HEK293T (cell line): ENCODE results near the gene TTC28.
"Not testable (repeated sequence)": the region's sequence is repeated elsewhere in the genome, so short reads cannot be mapped to it uniquely, and the experiment has no call there.

Source experiments
- CTCF ChIA-PET: fragments of 350-600 bp; formaldehyde crosslinking; extraction: SDS; loops from one replicate; lab custom pipeline; 2021; ENCODE audit warnings: antibody characterized with exemption, inconsistent platforms; lab: Yijun Ruan, JAX
- POLR2A ChIA-PET: fragments of 350-600 bp; formaldehyde crosslinking; extraction: SDS; loops from one replicate; lab custom pipeline; 2020; ENCODE audit warnings: antibody characterized with exemption, inconsistent platforms; lab: Yijun Ruan, JAX
- DNase-seq: peaks from one replicate; pipeline ENCODE4 v3.0.0; 2012; ENCODE audit warnings: mixed read lengths; ENCODE audit errors: extremely low spot score
- ARNT ChIP-seq: fragments of 450-650 bp; IDR thresholded peaks from 2 replicates; pipeline ENCODE4 v1.6.1; 2017; ENCODE audit warnings: mild to moderate bottlenecking
- BHLHE40 ChIP-seq: fragments of 450-650 bp; IDR thresholded peaks from 2 replicates; pipeline ENCODE4 v1.6.1; 2016; ENCODE audit warnings: mild to moderate bottlenecking, moderate library complexity, borderline replicate concordance
- CTBP1 ChIP-seq: fragments of 450-650 bp; IDR thresholded peaks from 2 replicates; pipeline ENCODE4 v1.6.1; 2016; ENCODE audit warnings: borderline replicate concordance
- ELF4 ChIP-seq: fragments of 450-650 bp; IDR thresholded peaks from 2 replicates; pipeline ENCODE4 v1.6.1; 2017; ENCODE audit warnings: antibody characterized with exemption
- FOXA1 ChIP-seq: fragments of 450-650 bp; IDR thresholded peaks from 2 replicates; pipeline ENCODE4 v1.6.1; 2016; ENCODE audit warnings: mild to moderate bottlenecking
- FOXK2 ChIP-seq: fragments of 450-650 bp; IDR thresholded peaks from 2 replicates; pipeline ENCODE4 v1.6.1; 2016; ENCODE audit warnings: mild to moderate bottlenecking
- FOXM1 ChIP-seq: fragments of 450-650 bp; IDR thresholded peaks from 2 replicates; pipeline ENCODE4 v1.6.1; 2017; ENCODE audit warnings: mild to moderate bottlenecking, borderline replicate concordance
- HDGF ChIP-seq: fragments of 450-650 bp; IDR thresholded peaks from 2 replicates; pipeline ENCODE4 v1.6.1; 2017; ENCODE audit warnings: antibody characterized with exemption, borderline replicate concordance
- L3MBTL2 ChIP-seq: fragments of 450-650 bp; conservative IDR thresholded peaks from 2 replicates; pipeline ENCODE4 v1.6.1; 2016; ENCODE audit warnings: mild to moderate bottlenecking
- LEF1 ChIP-seq: fragments of 450-650 bp; IDR thresholded peaks from 2 replicates; pipeline ENCODE4 v1.6.1; 2017; ENCODE audit warnings: mild to moderate bottlenecking, borderline replicate concordance
- NFRKB ChIP-seq: fragments of 450-650 bp; IDR thresholded peaks from 2 replicates; pipeline ENCODE4 v1.6.1; 2016; ENCODE audit warnings: mild to moderate bottlenecking, moderate library complexity
- SP1 ChIP-seq: fragments of 450-650 bp; IDR thresholded peaks from 2 replicates; pipeline ENCODE4 v1.6.1; 2017
- SUZ12 ChIP-seq: fragments of 450-650 bp; IDR thresholded peaks from 2 replicates; pipeline ENCODE4 v1.6.1; 2016; ENCODE audit warnings: mild to moderate bottlenecking
- TARDBP ChIP-seq: fragments of 450-650 bp; IDR thresholded peaks from 2 replicates; pipeline ENCODE4 v1.6.1; 2016
- ZNF384 ChIP-seq: fragments of 450-650 bp; IDR thresholded peaks from 2 replicates; pipeline ENCODE4 v1.6.1; 2016
- TF ChIP-seq, protein P1 (sequence below): fragments of 450-650 bp; IDR thresholded peaks from 2 replicates; pipeline ENCODE4 v1.6.1; 2016

TTC28 gene

DNA sequence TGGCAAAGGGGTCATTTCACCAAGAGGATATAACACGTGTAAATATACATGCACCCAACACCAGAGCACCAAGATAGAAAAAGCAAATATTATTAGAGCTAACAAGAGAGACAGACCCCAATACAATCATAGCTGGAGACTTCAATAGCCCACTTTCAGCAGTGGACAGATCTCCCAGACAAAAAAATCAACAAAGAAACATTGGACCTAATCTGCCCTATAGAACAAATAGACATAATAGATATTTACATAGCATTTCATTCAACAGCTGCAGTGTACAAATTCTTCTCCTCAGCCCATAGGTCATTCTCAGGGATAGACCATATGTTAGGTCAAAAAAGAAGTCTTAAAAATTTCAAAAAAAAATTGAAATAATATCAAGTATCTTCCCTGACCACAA lies 312.8 kb downstream of the TTC28 start:
- ChIA-PET CTCF (no interaction called here), POLR2A (no interaction called here)
- no peak for DNase-seq
- TF ChIP-seq BHLHE40 (no peak), ELF4 (no peak), L3MBTL2 (no peak), CTBP1 (no peak), NFRKB (no peak), LEF1 (no peak), HDGF (no peak), FOXM1 (no peak), TARDBP (no peak), FOXA1 (no peak), FOXK2 (no peak), ZNF384 (no peak), SUZ12 (no peak), ARNT (no peak), SP1 (no peak)
- TF ChIP-seq, protein P1, sequence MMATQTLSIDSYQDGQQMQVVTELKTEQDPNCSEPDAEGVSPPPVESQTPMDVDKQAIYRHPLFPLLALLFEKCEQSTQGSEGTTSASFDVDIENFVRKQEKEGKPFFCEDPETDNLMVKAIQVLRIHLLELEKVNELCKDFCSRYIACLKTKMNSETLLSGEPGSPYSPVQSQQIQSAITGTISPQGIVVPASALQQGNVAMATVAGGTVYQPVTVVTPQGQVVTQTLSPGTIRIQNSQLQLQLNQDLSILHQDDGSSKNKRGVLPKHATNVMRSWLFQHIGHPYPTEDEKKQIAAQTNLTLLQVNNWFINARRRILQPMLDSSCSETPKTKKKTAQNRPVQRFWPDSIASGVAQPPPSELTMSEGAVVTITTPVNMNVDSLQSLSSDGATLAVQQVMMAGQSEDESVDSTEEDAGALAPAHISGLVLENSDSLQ: no peak

DNA sequence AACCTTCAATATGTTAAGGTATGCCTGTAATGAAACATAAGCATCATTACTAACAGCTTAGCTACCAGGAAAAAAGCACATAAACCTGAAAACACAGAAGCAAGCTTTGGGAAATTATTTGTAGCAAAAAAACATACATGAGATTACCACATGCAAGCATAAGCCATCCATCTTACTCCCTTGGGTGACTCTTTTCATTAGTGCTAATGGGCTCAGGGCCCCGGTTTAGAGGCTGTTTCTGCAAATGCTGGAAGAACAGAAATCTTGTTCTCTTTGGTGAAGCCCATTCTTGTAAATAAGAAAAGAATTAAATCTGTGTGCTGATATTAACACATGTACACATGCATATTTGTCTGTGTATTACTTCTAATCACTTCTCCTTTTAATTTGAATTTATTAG lies 314.3 kb downstream of the TTC28 start:
- ChIA-PET POLR2A (no interaction called here), CTCF (no interaction called here)
- TF ChIP-seq ELF4: no peak
- no peak for TF ChIP-seq NFRKB
- TF ChIP-seq L3MBTL2: no peak
- TF ChIP-seq FOXK2: no peak
- TF ChIP-seq CTBP1: no peak
- no peak for DNase-seq

DNA sequence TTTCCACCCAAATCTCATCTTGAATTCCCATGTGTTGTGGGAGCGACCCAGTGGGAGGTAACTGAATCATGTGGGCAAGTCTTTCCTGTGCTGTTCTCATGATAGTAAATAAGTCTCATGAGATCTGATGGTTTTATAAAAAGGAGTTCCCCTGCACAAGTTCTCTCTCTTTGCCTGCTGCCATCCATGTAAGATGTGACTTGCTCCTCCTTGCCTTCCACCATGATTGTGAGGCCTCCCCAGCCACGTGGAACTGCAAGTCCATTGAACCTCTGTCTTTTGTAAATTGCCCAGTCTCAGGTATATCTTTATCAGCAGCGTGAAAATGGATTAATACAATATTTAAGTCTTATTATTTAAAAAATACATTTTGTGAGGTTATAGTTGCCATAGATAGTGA lies 315.5 kb downstream of the TTC28 start:
- POLR2A ChIA-PET, DNase-seq, CTCF ChIA-PET: not testable (repeated sequence)

DNA sequence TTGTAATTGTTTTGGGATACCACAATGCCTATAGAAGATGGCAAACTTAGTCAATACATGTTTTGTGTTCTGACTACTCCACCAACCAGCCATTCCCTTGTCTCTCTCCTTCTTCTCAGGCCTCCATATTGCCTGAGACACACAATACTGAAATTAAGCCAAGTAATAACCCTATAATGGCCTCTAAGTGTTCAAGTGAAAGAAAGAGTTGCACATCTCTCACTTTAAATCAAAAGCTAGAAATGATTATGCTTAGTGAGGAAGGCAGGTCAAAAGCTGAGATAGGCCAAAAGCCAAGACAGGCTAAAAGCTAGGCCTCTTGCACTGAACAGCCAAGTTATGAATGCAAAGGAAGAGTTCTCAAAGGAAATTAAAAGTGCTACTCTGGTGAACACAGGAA lies 318.7 kb downstream of the TTC28 start:
- POLR2A ChIA-PET: no interaction called here
- TF ChIP-seq, protein P1: no peak
- no peak for TF ChIP-seq ELF4
- TF ChIP-seq ZNF384: no peak
- no peak for TF ChIP-seq SP1
- no peak for TF ChIP-seq FOXM1
- TF ChIP-seq FOXK2: no peak
- no peak for TF ChIP-seq CTBP1
- TF ChIP-seq SUZ12: no peak
- no peak for TF ChIP-seq L3MBTL2
- TF ChIP-seq TARDBP: no peak
- no peak for TF ChIP-seq ARNT
- no peak for TF ChIP-seq LEF1
- no peak for TF ChIP-seq BHLHE40
- no peak for TF ChIP-seq NFRKB
- TF ChIP-seq HDGF: no peak
- TF ChIP-seq FOXA1: no peak
- CTCF ChIA-PET: no interaction called here

DNA sequence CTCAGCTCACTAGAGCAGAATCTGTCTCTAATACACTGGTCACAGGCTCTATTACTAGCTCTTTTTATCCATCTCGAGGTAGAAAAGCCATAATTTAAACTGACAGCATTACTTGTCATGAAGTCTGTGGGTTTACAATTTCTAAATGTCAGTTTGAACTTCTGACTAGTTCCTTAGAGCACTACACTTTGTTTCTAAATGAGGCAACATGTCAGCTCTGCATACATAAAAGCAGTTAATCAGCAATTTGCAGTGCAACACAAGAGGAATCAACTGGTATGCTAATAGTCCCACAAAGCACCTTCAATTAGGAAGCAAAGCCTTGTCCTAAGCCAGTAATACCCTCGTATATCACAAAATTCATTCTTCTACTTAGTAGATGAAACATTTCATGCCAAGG lies 321.3 kb downstream of the TTC28 start:
- CTCF ChIA-PET: interaction anchor here (0.5 to 0.9 kb wide), 2 partner anchors 10 to 1066 kb away, joined by 3 read pairs; no protein-coding TSS in a partner anchor
- no peak for TF ChIP-seq FOXM1
- no peak for TF ChIP-seq SP1
- no peak for TF ChIP-seq CTBP1
- TF ChIP-seq HDGF: no peak
- no peak for TF ChIP-seq BHLHE40
- no peak for TF ChIP-seq ELF4
- no peak for TF ChIP-seq ZNF384
- TF ChIP-seq ARNT: no peak
- TF ChIP-seq, protein P1: no peak
- no peak for TF ChIP-seq FOXK2
- no peak for TF ChIP-seq L3MBTL2
- no peak for TF ChIP-seq FOXA1
- TF ChIP-seq NFRKB: no peak
- no peak for TF ChIP-seq TARDBP
- no peak for TF ChIP-seq LEF1
- TF ChIP-seq SUZ12: no peak
- POLR2A ChIA-PET: no interaction called here

More for the DNA sequence above, 318.7 kb downstream of the TTC28 start:
- no peak for DNase-seq

DNA sequence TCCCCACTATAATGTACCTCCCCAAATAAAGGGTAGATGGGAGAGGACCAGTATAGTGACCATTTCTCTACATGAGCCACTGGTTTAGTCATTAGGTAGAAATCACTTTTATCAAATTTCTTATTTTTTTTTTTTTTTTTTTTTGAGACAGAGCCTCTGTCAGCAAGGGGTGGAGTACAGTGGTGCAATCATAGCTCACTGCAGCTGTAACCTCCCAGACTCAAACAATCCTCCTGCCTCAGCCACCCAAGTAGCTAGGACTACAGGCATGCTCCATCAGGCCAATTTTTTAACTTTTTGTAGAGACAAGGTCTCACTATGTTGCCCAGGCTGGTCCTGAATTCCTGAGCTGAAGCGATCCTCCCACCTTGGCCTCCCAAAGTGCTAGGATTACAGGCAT lies 322.4 kb downstream of the TTC28 start:
- no peak for DNase-seq
- TF ChIP-seq TARDBP (no peak), SUZ12 (no peak)
- CTCF ChIA-PET: no interaction called here
- POLR2A ChIA-PET: no interaction called here

More for the DNA sequence above, 321.3 kb downstream of the TTC28 start:
- no peak for DNase-seq

DNA sequence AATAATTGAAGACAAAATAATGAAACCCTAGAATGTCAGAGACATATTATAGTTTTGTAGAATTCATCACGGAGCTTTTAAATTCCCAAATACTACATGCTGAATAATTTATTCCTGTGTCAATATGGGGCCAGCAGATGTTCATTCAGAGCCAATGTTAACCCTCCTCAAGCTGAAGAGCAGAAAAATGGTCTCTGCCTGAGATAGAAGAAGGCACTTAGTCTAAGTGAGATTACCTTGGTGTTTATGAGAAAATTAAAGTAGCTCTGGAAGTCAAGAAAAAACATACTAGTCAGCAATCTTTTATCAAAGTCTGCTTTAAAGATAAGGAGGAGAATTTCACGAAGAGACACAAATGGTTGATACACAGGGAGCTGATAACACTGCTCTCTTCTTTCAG lies 328.2 kb downstream of the TTC28 start:
- no peak for TF ChIP-seq CTBP1
- ChIA-PET POLR2A (no interaction called here), CTCF (no interaction called here)
- DNase-seq: no peak
